NOMO-1 treated with dmso at 0.1 percent for 144 hours (cell line): Measurements from ENCODE around the gene CST3.
A peak's percentile ranks its signal among the peaks of the same experiment; 100 is the strongest.
"Not testable (repeated sequence)": the region's sequence is repeated elsewhere in the genome, so short reads cannot be mapped to it uniquely, and the experiment has no call there.

ENCODE experiments used
- DNase-seq: peaks from one replicate; lab custom pipeline; 2025; ENCODE audit not compliant: unreplicated experiment; lab: John Stamatoyannopoulos, UW

The CST3 gene

GRCh38 chr20:23637282-23638221 lies at the start of gene CST3:
CST3 (minus strand) TSS chr20:23637955; CDS start chr20:23637862, 93 bp downstream.
- DNase-seq: peak; percentile 53

- DNase-seq: no peak
Observed at GRCh38 chr20:23686046-23686750, 48.4 kb upstream of the CST3 start.

- not testable (repeated sequence) for DNase-seq
Observed at GRCh38 chr20:23685529-23685896, 47.8 kb upstream of the CST3 start.

- no peak for DNase-seq
Observed at GRCh38 chr20:23684261-23684660, 46.5 kb upstream of the CST3 start.

DNA sequence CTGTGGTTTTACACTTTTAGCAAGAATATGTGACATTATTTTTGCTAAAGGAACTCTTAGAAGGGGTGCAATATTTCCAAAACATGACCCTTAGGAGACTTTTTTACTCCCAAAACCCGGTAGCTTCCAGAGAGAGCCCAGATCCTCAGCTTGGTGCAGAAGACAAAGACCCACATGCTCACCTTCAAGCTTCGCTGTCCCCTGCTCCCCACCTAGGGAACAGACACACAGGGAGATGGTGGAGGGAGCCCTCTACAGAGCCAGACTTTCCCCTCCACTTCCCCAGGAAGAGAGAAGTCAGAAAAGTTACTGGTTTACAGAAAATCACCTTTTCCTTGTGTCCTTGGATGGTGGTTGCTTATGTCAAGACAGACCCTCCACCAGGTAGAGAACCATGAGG lies 46.1 kb upstream of the CST3 start:
- DNase-seq: no peak

GRCh38 chr20:23683281-23683680 lies 45.5 kb upstream of the CST3 start:
- DNase-seq: no peak

DNA sequence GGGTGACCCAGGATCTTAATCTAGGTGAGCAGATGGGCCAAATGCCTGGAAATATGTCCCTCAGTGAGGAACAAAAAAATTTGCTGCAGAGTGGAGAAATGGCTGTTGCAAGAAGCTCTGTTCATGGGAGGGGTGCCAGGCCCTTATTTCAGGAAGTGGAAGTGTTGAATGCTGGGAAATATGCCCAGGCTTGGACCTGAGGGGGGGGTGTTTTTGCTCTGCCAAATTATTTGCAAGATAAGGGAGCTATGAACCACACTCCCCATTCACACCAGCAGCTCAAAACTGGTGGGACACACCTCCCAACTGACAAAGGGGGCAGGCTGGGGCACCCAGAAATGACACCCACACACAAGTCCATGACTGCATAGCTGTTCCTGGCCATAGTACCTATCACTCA lies 42.4 kb upstream of the CST3 start:
- no peak for DNase-seq

- DNase-seq: no peak
Observed at GRCh38 chr20:23679133-23680092, 41.7 kb upstream of the CST3 start.

GRCh38 chr20:23673209-23673608 lies 35.5 kb upstream of the CST3 start:
- no peak for DNase-seq

- DNase-seq: no peak
Observed at GRCh38 chr20:23672158-23672557, 34.4 kb upstream of the CST3 start.

DNA sequence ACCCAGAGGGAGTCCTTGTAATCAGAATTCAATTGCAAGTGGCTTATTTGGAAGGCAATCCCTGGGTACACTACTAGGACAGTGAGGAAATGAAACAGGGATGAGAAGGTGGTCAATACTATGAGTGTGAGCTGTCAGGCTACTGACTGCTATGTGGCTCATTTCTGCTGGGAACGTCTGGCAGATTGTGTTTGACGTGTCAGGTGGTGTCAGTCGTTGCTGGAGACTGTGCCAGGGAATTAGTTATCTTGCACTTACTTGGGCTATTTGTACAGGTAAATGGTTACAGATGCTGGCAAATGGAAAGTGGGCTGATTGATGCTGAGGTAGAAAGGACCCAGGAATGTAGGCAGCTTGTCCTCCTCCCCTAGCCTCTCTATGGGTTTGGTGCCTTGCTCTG lies 33.7 kb upstream of the CST3 start:
- DNase-seq: no peak

GRCh38 chr20:23670361-23670760 lies 32.6 kb upstream of the CST3 start:
- no peak for DNase-seq

DNA sequence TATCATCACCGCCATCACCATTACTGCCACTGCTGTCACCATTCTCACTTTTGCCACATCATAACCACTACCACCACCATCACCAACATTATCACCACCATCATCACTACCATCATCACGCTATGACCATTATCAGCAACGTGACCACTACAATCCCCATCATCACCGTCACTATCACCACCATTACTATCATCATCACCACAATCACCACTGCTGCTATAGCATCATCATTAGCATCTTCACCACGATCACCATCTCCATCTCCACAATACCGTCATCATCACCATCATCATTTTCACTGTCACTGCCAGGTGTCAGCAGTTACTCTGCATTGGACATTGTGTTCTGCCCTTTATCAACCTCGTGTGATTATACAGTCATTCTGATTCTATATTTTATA lies 32.1 kb upstream of the CST3 start:
- no peak for DNase-seq

- no peak for DNase-seq
Observed at GRCh38 chr20:23669327-23669726, 31.6 kb upstream of the CST3 start.

DNA sequence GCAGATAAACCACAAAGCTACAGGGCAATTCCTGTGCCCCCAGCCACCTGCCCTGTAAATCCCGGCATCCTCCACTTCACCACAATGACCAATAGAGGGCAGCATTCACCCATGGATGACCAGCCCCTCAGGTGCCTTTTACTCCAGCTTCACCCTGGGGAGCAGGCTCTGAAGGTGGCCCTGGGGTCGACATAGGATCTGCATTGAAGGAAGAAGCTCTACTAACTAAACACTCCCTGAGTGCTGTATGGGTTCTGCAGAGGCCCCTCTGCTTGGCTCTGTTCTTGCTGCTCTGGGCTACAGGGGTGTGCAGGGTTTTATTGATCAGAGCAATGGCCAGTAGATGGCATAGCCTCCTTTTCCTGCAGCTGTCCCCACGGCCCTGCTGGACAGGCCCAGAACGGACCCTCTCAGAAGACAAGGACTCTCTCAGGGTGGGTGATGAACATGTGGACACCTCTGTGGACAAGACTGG lies 30.8 kb upstream of the CST3 start:
- DNase-seq: peak; percentile 5

DNA sequence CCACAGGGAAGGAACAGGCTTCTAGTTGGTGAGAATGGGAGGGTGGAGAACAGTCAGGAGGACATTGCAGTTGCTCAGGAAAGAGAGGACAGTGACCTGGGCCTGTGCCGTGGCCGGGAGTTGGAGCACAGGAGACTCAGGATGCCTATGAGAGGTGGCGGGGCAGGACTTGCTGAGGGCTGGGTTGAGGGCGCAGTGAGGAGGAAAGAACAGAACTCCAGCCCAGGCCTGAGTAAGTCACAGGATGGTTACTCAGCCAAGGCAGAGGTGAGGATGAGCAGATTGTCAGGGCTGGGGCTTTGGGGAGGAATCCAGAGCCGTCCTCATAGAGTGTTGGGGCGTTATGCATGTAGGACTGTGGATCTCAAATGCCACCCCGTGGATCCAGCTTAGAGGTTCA lies 29.9 kb upstream of the CST3 start:
- DNase-seq: no peak

DNA sequence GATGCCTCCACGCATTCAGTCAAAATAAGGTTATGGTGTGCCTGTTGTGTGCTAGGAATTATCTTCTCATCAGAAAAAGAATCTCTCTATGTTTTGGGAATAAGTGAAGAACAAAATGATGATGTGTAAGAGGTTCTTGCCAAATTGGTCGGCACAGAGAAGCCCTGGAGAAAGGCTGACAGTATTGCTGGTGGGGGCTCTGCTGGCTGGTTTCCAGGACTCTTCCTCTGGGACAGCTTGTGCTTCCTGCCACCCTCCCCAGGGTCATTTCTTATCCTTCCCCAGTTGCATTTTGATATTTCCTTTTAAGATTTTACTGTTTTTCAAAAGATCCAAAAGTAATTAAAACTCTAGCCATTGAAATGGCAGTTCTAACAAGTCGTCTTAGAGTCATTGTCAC lies 28.9 kb upstream of the CST3 start:
- no peak for DNase-seq

DNA sequence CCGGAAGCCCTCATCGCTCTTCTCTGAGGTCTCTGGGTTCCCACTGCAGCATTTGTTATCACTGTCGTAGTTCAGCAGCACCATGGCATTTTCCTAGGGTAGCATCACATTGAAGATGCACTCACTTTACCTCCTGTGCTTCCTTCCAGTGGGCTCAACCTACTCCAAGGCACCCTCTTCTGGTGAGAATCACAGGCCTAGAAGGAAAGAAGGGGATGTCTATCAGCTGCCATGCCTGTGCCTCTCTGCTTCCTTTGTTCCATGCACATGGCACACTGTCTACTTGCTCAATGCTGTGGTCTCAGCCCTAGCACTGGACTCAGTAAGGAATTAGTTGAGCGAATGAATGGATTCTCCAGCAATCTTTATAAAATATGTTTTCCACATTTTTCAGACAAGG lies 28.4 kb upstream of the CST3 start:
- no peak for DNase-seq

- no peak for DNase-seq
Observed at GRCh38 chr20:23664954-23665353, 27.2 kb upstream of the CST3 start.

GRCh38 chr20:23664046-23664445 lies 26.3 kb upstream of the CST3 start:
- DNase-seq: not testable (repeated sequence)

DNA sequence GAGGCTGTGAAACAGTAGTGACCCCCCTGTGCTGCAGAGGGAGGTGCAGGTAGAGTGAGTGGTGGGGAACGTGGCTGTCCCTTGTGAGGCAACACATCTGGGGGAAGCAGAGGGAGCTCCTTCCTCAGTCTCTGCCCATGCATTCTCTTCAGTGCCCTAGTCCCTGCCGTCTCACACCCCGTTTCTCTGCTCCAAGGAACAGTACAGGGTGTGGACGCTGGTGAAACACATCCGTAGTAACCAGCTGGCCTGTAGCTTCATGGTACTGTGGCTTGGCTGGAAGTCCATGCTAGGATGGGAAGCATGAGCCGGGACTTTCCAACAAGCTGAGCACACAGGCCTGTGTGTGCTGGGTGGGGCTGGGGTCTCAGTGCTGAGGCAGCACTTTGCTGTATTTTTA lies 25.4 kb upstream of the CST3 start:
- no peak for DNase-seq
